NCI-H128 (cell line): ENCODE data around the gene PCDH1.

Source experiments
- DNase-seq: peaks from one replicate; lab custom pipeline; 2025; ENCODE audit not compliant: unreplicated experiment; lab: John Stamatoyannopoulos, UW

The PCDH1 gene

DNA sequence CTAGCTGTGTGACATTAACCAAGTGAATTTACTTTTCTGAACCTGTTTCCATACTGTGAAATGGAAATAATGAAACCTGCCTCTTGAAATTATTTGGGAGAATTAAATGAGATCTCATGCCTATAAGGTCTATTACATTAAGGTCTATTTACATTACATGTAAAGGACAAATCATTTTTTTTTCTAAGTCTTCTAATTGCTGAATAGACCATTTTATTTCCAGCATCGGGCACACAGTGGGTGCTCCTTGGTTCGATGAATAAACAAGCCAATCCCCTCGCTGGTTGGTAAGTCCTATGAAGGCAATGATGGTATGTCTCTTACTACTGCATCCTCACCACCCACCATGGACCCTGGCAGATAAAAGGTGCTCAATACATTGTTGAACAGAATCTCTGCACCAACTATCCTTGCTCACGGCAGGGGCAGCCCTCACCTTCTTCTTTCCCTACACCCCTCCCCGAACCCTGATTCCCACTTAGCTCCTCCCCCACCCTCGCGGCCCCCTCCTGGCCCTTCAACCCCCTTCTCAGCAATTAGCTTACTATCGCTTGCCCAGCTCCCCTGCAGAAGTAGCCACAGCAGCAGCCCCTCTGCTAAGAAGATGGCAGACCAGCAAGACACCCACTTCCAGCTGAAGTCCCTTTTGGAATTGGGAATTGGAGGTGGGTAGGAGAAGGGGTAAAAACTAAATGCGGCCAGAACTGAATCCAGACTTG, 3.0 kb downstream of the PCDH1 start:
- DNase-seq, result no peak

DNA sequence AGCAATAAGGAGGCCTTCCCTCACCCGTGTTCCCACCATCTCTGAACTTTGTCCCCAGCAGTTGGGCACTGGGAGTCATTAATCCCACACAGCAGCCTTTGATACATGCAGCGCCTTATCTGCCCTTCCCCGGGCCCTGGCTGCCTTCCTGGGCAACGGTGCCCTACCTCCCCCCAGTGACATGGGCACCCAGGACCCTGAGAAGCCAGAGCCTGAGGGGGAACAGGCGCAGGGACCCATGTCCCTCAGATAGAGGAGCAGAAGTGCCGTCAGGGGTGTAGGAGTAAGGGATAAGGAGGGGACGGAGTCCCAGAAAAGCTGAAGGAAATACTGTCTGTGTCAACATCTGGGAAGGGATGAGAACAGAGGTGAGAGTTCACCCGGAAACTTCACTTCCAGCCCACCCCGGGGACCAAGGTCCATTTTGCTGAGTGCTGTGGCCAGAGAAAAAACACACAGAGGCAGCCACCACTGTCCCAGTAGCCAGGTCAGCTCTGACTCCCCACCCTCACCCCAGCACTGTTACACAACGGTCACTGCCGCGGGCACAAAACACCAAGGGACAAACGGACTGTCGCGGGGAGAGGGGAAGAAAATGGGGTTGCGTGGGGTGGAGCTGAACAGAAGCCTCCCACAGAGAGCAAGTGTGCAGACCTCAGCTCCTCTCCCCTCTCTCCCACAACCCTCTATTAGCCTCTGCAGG, 3.8 kb downstream of the PCDH1 start:
- no peak for DNase-seq

- DNase-seq, result no peak
These were observed 4.3 kb downstream of the PCDH1 start for GRCh38 chr5:141873933-141874261.

GRCh38 chr5:141872496-141873356, 5.5 kb downstream of the PCDH1 start:
- no peak for DNase-seq

DNA sequence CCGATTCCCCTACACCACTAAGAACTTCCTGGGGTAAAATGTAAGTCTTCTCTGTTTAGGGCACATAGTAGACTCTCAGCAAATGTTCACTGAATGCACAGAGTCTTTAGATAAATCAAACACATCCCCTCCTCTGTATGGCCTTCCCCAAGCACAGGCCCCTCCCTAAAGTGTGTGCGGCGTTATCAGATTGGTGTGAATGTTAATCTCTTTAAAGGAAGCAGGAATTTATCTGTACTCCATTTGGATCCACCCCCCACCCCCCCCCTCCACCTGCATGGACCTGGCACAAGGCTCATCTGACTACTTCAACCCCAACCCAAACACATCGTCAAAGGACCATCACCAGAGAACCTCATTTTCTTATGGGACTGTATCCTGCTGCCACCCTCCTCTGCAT, 6.3 kb downstream of the PCDH1 start:
- DNase-seq, result no peak

GRCh38 chr5:141870871-141871270, 7.3 kb downstream of the PCDH1 start:
- no peak for DNase-seq

- no peak for DNase-seq
These were observed 8.0 kb downstream of the PCDH1 start for GRCh38 chr5:141870228-141870627.

GRCh38 chr5:141869514-141869913, 8.7 kb downstream of the PCDH1 start:
- no peak for DNase-seq

DNA sequence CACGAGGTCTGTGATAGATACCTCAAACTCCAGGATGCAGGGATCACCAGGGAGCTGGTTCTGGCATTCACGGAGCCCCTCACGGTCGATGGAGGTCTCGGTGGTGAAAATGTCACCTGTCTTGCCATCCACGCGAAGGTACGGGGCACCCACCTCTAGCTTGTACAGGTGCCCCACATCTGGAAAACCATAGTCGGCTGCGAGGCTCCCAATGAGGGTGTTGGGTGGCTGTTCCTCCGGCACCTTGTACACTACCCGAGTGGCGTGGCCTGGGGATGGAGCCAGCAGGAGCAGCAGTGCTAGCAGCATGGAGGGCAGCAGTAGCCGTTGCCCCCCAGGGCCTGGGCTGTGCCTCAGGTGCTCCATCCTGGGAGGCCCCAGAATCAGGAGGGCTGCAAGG, 9.2 kb downstream of the PCDH1 start:
- DNase-seq, result no peak

DNA sequence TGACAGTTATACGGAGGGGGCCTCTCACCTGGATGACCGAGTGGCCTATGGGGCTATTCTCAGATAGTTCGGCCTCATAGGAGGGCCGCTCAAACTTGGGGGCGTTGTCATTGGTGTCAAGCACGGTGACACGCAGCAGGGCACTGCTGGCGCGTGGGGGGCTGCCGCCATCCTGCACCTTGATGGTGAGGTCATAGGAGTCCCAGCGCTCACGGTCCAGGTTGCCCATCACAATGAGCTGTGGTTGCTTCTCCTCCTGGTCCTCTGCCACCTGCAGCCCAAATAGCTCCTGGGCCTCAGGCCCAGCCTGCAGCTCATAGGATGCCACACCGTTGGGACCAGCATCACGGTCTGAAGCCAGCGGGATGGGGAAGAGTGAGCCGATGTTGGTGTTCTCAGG, 9.7 kb downstream of the PCDH1 start:
- DNase-seq, result no peak

DNA sequence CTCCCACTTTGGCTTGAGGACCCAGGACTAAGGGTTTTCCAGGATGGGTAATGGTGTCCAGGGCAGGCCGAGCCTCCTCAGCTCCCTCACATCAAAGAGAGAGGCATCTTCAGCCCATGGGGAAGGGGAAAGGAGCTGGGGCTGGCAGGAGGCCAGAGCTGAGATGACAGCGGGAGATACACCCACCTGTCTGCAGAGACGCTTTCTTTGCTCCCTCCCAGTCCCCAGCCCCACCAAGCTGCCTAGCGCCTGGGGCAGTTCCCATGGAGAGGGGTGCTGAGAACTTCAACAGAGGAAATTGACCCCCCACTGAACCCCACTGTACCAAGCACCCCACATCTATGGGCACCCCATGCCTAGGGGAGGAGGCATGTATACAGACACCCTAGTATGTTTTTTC, 10.6 kb downstream of the PCDH1 start:
- no peak for DNase-seq

DNA sequence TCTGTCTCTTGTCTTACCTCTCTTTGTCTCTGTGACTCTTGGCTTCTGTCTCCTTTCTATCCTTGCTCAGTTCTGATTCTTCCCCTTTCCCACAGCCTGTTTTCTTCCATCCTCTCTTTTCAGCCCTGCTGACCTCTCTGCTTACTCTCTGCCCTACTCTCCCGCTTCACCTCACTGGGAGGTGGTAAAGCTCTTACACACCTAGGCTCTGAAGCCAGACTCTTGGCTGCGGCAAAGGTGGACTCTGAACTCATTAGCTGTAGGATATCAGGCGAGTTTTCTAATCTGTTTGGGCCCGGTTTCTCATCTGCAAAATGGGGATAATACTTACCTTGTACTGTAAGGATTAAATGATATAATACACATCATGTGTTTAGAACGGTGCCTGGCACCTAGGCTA, 11.1 kb downstream of the PCDH1 start:
- no peak for DNase-seq

DNA sequence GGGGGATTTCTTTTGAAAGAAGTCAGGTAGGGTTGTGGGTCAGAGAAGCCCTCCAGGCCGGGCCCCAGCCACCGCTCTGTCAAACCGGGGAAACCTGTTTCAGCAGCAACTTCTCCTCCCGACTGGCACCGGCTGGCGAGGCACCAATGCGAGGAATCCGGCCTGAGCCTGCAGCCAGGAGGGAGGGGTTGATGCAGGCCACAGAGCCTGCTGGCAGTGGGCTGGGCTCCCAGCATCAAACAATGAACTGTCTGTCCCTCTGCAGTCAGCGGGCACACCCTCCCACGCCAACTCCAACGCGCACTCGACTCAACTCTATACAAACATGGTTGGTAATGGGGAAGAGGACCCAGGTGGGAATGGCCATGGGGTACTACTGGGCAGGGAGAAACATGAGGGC, 12.1 kb downstream of the PCDH1 start:
- no peak for DNase-seq

DNA sequence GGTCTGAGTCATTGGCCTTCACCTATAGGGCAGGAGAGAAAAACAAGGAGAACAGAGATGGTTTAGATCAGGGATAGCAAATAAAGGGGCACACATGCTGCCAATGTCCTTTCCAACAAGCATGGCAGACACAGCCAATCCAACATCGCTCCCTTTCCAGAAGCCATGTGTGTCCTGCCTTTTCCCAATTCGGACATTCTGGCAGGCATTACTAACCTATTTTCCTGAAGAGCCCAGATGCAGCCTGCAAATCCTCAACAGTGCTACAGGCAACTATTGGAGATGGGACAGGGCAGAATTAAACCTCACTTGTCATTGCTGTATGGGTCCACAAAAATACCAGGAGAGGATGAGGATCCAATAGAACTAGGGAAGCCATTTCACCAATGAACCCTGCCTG, 12.8 kb downstream of the PCDH1 start:
- DNase-seq, result no peak

DNA sequence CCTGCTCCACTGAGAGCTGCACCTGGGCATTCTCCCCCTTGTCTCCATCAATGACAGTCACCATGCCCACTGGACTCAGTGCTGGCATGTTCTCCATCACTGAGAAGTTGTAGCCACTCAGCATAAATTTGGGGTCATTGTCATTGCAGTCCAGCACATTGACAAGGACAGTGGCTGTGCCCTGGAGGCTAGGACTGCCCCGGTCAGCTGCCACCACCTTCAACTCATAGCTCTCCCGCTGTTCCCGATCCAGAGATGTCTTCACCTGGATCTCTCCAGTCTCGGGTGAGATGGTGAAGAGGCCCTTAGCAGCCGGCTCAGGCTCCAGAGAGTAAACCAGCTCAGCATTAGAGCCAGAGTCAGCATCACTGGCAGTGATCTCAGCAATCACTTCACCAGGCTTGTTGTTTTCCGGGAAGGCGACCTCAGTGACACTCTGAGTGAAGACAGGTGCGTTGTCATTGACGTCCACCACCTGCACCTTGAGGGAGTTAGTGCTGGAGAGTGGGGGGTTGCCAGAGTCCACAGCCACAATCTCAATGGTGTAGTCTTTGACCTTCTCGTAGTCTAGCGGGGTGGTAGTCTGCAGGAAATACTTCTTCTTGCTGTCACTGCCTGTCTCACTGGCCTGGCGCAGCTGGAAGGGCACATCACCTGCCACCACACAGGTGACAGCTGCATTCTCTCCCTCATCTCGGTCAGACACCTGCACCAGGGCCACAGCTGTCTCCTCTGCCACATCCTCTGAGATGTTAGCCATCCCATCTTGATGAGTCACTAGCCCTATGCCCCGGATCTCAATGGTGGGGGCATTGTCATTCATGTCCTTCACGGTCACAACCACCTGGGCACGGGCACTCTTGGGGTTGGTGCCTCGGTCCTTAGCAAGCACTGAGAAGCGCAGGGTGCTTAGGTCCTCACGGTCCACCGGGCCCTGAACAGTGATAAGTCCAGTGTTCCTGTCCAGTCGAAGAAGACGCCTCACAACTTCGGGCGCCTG, 13.5 kb downstream of the PCDH1 start:
- DNase-seq, result no peak

GRCh38 chr5:141863569-141864178, 14.5 kb downstream of the PCDH1 start:
- no peak for DNase-seq

DNA sequence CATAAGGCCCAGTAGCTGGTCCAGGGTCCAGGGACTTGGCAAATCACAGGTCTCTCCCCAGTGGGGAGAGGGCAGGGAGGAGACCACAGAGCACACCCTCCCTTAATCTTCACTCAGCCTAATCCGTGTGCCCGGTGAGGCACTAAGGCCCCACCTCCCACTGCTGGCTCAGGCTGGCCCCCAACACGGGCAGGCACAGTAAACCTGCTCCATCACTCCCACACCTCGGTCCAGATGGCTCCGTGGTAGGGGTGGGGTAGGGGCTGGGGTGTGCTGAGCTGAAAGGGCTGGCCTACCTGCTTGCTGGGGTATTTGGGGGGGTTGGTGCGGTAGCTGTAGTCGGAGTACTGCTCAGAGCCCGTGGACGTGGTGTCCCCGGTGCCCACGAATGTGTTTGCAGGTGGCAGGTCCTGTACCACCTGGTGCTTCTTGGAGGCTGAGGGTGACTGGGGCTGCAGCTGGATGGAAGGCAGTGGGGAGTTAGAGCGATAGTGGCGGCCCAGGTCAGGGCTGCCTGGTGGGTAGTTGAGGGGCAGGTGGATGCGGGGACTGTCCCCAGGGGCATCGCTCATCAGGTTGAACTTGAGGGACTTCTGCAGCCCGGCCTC, 15.2 kb downstream of the PCDH1 start:
- DNase-seq, result no peak

GRCh38 chr5:141861194-141861593, 17.0 kb downstream of the PCDH1 start:
- no peak for DNase-seq

DNA sequence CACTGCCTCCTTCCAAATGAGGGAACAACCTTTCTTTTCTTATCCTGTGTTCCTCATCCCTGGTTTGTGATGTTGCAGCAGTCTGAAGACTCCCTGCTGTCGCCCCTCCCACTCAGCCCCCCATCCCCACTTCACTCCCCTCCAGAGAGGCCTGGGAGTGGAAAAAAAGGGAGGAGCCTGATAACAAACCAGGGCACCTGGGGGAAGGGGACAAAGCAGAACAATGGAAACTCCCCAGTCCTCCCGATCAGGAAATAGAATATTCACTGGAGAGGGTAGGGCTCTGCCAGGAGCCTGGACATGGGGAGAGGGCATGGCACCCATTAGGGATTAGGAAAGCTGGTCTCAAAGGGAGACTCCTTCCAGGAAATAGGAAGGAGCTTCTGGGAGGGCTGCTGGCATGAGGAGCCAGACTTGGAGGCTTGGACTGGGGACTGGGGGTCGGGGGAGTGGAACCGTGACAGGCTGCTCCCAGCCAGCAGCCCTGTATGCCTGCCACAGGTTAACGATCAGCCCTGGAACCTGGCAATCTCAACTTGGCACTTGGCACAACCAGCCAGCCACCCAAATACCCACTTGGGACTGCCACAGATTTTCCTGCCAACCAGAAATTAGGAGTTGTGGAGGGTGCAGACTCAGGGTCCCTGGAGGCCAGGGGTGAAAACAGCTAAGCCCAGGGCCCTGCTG, 20.0 kb downstream of the PCDH1 start:
- no peak for DNase-seq
